Pancreas (tissue), 10 donors: ENCODE data around the gene ZXDC. TPM values are rescaled to one million over a fixed set of nuclear protein-coding genes. Genes with fewer than 3 reads are reported as not detected.

Source experiments
- ATAC-seq, 4 donors: fragments of 200-7000 bp; cut with Tn5 transposase; one replicate each; pipeline versions ENCODE4 v1.8.0 to v1.9.1; 2020; ENCODE audit warnings: mild to moderate bottlenecking in 4 of 4, moderate library complexity in 4 of 4
- DNase-seq, 6 donors: peaks; one replicate each; pipeline ENCODE4 v3.0.0-alpha.2; 2020
- FAIRE-seq: peaks from 2 replicates; lab custom pipeline; 2012; peaks lifted over from hg19 to GRCh38; lab: Jason Lieb, UNC
- H3K27ac ChIP-seq, 4 donors: fragments of 200-600 bp; sonication (generic); 1 replicate in 3 of 4; 2 replicates in 1 of 4; pipeline versions ENCODE4 v1.5.0 to v1.8.0; 2020
- H3K27me3 ChIP-seq, 4 donors: fragments of 200-600 bp; one replicate each; pipeline ENCODE4 v1.8.0; 2021
- H3K36me3 ChIP-seq, 3 donors: fragments of 200-600 bp; sonication (generic) in 1 of 3; one replicate each; pipeline versions ENCODE4 v1.5.0 to v1.8.0; 2020 to 2021
- H3K4me1 ChIP-seq, 3 donors: fragments of 200-600 bp; one replicate each; pipeline ENCODE4 v1.8.0; 2021
- H3K4me3 ChIP-seq, 4 donors: fragments of 200-600 bp; sonication (generic) in 2 of 4; one replicate each; pipeline versions ENCODE4 v1.5.0 to v1.8.0; 2020 to 2021
- H3K9me3 ChIP-seq, 4 donors: fragments of 200-600 bp; one replicate each; pipeline ENCODE4 v1.8.0; 2021
- WGBS, 2 donors: extraction: QIAGEN DNeasy Blood & Tissue Kit; methylation state at CpG; one replicate each; pipeline ENCODE4 v1.1.7; 2013; 5-methylcytosine and 5-hydroxymethylcytosine counted together
- intact Hi-C, 3 donors: fragments of 100-400 bp; cut with DNase I; formaldehyde crosslinking; loops; one replicate each; pipeline versions ENCODE4 v1.11.1 to v1.14.2; 2022
- polyA plus RNA-seq, 2 donors: library from polyadenylated mRNA; stranded (reverse); fragments of 200-250 nt; gene quantifications; one replicate each; pipeline ENCODE4 v1.2.3, GENCODE V29; 2013
- total RNA-seq, 6 donors: library from RNA; stranded (reverse); fragmentation: NEBNext Ultra II Directional in 4 of 6; extraction: Animal tissue kit (Norgen Biotek cat#: 25700) in 4 of 6; gene quantifications; one replicate each; pipeline versions ENCODE4 v1.2.1 to v1.2.4, GENCODE V29; 2021 to 2023
- TF ChIP-seq, protein P1 (sequence below), 4 donors: fragments of 200-600 bp; sonication (generic) in 3 of 4; IDR thresholded peaks; one replicate each; pipeline versions ENCODE4 v1.5.0 to v1.8.0; 2021; ENCODE audit warnings: antibody characterized with exemption in 4 of 4
- donor health status: healthy with polysubstance abuse.
- donor health status: DM: no; HTN: no; CAD: no; lungs with moderate emphysema.
- donor health status: DM: no; HTN: no; CAD: no.
- donor health status: control.
- donor health status: control.
- donor health status: Bipolar disorder and iron deficiency.
- donor health status: DM: yes; HTN: yes; CAD: no.
- donor health status: DM: no; HTN: no; CAD: no.
- donor health status: DM: no; HTN: no; CAD: no.
- donor health status: DM: yes; HTN: yes; CAD: no.

Gene ZXDC
- total and polyA plus RNA-seq, 8 donors, result 19.4 to 26.1 (median 20.9) TPM

DNA sequence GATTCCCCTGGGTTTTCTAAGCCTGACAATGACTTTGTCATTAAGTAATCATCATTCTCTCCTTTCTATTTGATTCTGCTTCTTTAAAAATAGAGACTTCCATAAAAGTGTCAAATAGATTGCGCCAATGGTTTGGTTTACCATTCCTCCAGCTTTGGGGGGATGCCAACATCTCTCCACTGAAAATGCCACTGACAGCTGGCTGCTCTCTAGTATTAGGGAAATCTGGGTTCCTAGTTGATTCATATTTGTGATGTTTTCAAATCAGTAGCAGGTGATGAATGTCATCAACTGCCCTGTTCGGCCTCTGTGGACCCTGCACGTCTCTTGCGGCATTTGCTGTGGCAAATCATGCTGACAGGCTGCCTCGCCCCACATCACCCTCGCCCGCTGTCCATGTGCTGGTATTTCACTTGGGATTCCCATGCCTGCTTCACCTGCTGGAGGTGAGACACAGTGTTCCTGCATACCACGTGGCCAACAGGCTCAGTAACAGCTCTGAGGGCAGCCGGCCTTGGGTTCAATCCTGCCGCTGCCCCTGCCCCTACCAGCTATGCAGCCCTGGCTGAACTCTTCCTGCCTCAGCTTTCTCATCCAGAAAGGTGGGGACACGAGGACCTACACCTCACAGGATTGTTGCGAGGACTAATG lies 28.1 kb downstream of the ZXDC start:
- no peaks in the 10 kb centered on the region for H3K9me3 ChIP-seq
- H3K27ac ChIP-seq, result no peak overlapping the region
- peaks cover 0 to 18% (median 8%) of the 10 kb centered on the region in 3 donors for H3K36me3 ChIP-seq
- no peak for FAIRE-seq
- H3K27me3 ChIP-seq, result no peaks in the 10 kb centered on the region
- peak in 2 of 6 donors; percentile 15 to 17 for DNase-seq
- WGBS, 2 donors, result 69 to 75% methylated on average over 12 of the region's 12 CpGs
- TF ChIP-seq, protein P1, sequence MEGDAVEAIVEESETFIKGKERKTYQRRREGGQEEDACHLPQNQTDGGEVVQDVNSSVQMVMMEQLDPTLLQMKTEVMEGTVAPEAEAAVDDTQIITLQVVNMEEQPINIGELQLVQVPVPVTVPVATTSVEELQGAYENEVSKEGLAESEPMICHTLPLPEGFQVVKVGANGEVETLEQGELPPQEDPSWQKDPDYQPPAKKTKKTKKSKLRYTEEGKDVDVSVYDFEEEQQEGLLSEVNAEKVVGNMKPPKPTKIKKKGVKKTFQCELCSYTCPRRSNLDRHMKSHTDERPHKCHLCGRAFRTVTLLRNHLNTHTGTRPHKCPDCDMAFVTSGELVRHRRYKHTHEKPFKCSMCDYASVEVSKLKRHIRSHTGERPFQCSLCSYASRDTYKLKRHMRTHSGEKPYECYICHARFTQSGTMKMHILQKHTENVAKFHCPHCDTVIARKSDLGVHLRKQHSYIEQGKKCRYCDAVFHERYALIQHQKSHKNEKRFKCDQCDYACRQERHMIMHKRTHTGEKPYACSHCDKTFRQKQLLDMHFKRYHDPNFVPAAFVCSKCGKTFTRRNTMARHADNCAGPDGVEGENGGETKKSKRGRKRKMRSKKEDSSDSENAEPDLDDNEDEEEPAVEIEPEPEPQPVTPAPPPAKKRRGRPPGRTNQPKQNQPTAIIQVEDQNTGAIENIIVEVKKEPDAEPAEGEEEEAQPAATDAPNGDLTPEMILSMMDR (IDR thresholded peaks at IDR 0.05), result no peak
- H3K4me1 ChIP-seq, result peaks cover 0 to 20% (median 0%) of the 10 kb centered on the region in 3 donors
- intact Hi-C loops, result no loop called here
- H3K4me3 ChIP-seq, result no peak overlapping the region
- ATAC-seq, result no peak

DNA sequence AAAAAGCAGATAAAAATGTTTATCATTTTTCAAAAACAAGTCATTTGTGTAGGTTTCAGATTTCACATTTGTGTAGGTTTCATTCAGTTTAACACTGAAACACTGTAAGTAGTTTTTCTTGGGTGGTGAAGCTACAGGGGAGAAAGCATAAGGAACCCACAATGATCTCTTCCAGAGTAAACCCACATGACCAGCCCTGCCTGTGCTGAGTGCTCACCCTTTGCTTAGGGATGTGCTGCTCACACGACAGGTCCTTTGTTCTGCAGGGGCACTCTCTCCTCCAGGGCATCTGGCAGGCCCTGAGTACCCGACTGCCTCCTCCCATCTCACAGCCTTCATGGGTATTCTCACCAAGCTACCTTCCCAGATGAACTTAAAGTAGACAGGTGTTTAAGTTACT lies 28.9 kb downstream of the ZXDC start:
- TF ChIP-seq, protein P1 (IDR thresholded peaks at IDR 0.05), result no peak
- peaks cover 0 to 20% (median 4%) of the 10 kb centered on the region in 3 donors for H3K36me3 ChIP-seq
- WGBS, 2 donors, result 91 to 94% methylated on average over 2 of the region's 2 CpGs
- H3K4me1 ChIP-seq, result peaks cover 0 to 20% (median 0%) of the 10 kb centered on the region in 3 donors
- H3K9me3 ChIP-seq, result no peaks in the 10 kb centered on the region
- intact Hi-C loops, result no loop called here
- H3K4me3 ChIP-seq, result no peak overlapping the region
- H3K27me3 ChIP-seq, result no peaks in the 10 kb centered on the region
- no peak for FAIRE-seq
- H3K27ac ChIP-seq, result no peak overlapping the region
- peak in 1 of 6 donors; percentile 4 for DNase-seq
- ATAC-seq, result no peak

DNA sequence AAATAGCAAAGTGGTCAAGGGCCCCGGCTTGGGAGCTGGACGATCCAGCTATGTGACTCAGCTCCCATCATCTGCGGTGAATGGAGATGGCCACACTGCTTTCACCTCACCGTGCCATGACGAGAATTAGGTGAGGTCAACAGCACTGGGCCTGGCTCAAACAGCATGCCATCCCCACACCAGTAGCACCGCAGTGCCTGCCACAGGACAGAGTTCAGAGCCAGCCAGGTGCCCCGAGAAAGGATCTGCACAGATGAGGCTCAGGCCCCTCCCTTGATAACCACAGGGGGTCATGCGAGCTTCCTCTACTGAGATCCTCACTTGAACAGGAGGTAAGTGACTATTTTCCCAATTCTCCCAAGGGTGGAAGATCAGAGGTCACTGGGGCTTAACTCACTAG lies 29.4 kb downstream of the ZXDC start:
- Histone ChIP-seq H3K27me3 (no peaks in the 10 kb centered on the region), H3K27ac (no peak overlapping the region), H3K36me3 (peaks cover 0 to 22% (median 0%) of the 10 kb centered on the region in 3 donors), H3K4me1 (peaks cover 0 to 20% (median 0%) of the 10 kb centered on the region in 3 donors), H3K4me3 (no peak overlapping the region), H3K9me3 (no peaks in the 10 kb centered on the region)
- ATAC-seq (no peak), DNase-seq (peak in 2 of 6 donors; percentile 6 to 7), FAIRE-seq (no peak)
- intact Hi-C loops, result no loop called here
- 95 to 97% methylated on average over 8 of the region's 8 CpGs for WGBS, 2 donors
- TF ChIP-seq, protein P1 (IDR thresholded peaks at IDR 0.05), result no peak

DNA sequence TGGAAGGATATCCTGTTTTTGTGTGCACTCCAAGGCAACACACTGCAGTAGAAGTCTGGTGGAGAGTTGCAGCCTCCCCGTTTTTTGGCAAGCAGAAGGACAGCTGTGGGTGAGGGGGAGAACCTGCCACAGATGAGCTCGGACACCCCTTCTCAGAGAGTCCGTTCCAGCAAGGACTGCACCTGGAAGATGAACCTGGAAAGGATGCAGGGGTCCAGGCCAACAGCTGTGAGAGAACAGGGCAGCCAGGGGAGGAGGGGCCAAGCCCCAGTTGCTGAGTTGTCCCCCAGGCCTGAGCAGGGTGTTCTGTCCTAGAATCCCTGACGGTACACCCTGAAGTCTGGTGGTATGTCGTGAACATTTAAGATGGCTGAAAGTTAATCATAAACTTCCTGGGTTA lies 30.2 kb downstream of the ZXDC start:
- H3K4me3 ChIP-seq, result no peak overlapping the region
- no peak overlapping the region for H3K27ac ChIP-seq
- H3K4me1 ChIP-seq, result peaks cover 0 to 17% (median 0%) of the 10 kb centered on the region in 3 donors
- intact Hi-C loops, result no loop called here
- TF ChIP-seq, protein P1 (IDR thresholded peaks at IDR 0.05), result no peak
- no peaks in the 10 kb centered on the region for H3K27me3 ChIP-seq
- DNase-seq (peak in 2 of 6 donors; percentile 6 to 8), ATAC-seq (no peak), FAIRE-seq (no peak)
- no peaks in the 10 kb centered on the region for H3K9me3 ChIP-seq
- WGBS, 2 donors, result 48 to 59% methylated on average over 5 of the region's 5 CpGs
- peaks cover 0 to 19% (median 0%) of the 10 kb centered on the region in 3 donors for H3K36me3 ChIP-seq

DNA sequence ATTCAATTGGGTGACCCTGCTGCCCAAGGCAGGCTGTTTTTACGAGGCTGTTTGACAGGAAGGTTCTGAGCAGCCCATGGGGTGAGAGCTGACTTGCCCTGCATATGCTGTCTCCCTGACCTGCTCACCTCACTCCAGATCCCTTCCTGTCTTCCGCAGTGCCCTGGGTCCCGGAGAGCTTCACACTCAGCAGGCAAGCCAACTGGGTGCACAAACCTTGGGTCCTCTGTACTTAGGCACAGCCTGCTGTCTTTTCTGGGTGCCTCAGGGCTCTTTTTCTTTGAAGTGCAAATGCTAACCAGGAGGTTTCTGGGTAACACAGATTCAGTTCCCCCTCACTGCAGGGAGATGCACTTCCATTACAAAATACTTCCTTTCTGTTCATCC lies 32.8 kb downstream of the ZXDC start:
- TF ChIP-seq, protein P1 (IDR thresholded peaks at IDR 0.05), result no peak
- Histone ChIP-seq H3K36me3 (peaks cover 0 to 35% (median 4%) of the 10 kb centered on the region in 3 donors), H3K9me3 (no peaks in the 10 kb centered on the region), H3K4me1 (peaks cover 0 to 4% (median 0%) of the 10 kb centered on the region in 3 donors), H3K27me3 (no peaks in the 10 kb centered on the region), H3K27ac (no peak overlapping the region), H3K4me3 (no peak overlapping the region)
- ATAC-seq (no peak), FAIRE-seq (no peak), DNase-seq (peak in 1 of 6 donors; percentile 6)
- intact Hi-C loops, result no loop called here
- WGBS, 2 donors, result 92 to 93% methylated on average over 3 of the region's 3 CpGs
